Measurements from ENCODE around the gene CACNA1C. TPM values are rescaled to one million over a fixed set of nuclear protein-coding genes. Genes with fewer than 3 reads are reported as not detected.

The CACNA1C gene
- total RNA-seq, 4 donors from 2014 or later = 5.2 to 12.9 (median 6.3) TPM

GRCh38 chr12:2688381-2688931 is 635.7 kb downstream of the CACNA1C start:
- DNase-seq (ENCODE audit: low spot score in 2 of 2) = no peak
- peaks cover 0 to 22% (median 0%) of the 10 kb centered on the region in 3 donors for H3K36me3 ChIP-seq
- 90 to 94% methylated on average over 13 to 19 of the region's 20 CpGs for WGBS, 2 donors
- no peaks in the 10 kb centered on the region for H3K9me3 ChIP-seq
- peaks cover 0 to 22% of the 10 kb centered on the region in 2 donors for H3K27me3 ChIP-seq
- no peak overlapping the region for H3K4me3 ChIP-seq
- TF ChIP-seq EP300 (IDR thresholded peaks at IDR 0.05) (no peak), POLR2A (IDR thresholded peaks at IDR 0.05) (no peak)
- TF ChIP-seq, protein P1, sequence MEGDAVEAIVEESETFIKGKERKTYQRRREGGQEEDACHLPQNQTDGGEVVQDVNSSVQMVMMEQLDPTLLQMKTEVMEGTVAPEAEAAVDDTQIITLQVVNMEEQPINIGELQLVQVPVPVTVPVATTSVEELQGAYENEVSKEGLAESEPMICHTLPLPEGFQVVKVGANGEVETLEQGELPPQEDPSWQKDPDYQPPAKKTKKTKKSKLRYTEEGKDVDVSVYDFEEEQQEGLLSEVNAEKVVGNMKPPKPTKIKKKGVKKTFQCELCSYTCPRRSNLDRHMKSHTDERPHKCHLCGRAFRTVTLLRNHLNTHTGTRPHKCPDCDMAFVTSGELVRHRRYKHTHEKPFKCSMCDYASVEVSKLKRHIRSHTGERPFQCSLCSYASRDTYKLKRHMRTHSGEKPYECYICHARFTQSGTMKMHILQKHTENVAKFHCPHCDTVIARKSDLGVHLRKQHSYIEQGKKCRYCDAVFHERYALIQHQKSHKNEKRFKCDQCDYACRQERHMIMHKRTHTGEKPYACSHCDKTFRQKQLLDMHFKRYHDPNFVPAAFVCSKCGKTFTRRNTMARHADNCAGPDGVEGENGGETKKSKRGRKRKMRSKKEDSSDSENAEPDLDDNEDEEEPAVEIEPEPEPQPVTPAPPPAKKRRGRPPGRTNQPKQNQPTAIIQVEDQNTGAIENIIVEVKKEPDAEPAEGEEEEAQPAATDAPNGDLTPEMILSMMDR (IDR thresholded peaks at IDR 0.05) = no peak
- H3K4me1 ChIP-seq = peaks cover 0 to 12% (median 4%) of the 10 kb centered on the region in 4 donors
- no peak overlapping the region for H3K27ac ChIP-seq

DNA sequence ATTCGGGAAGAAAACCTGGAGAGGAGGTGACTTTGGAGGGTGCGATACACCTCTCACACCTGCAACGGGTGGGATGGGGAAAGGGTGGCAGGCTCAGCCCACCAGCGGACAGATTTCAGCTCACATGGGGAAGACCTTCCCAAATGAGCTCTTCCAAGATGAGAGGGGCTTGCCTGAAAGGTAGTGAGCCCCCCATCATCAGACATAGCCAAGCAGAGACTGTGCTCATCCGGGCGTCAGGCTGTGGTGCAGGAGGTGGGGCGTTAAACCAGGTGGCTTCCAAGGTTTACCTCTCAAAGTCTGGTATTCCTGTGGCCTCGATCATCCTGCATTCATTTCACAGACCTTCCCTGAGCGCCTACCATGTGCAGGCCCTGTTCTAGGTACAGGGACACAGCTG is 636.6 kb downstream of the CACNA1C start:
- H3K9me3 ChIP-seq = no peaks in the 10 kb centered on the region
- no peak overlapping the region for H3K4me3 ChIP-seq
- peaks cover 0 to 22% of the 10 kb centered on the region in 2 donors for H3K27me3 ChIP-seq
- TF ChIP-seq EP300 (IDR thresholded peaks at IDR 0.05) (no peak), POLR2A (IDR thresholded peaks at IDR 0.05) (no peak)
- TF ChIP-seq, protein P1 (IDR thresholded peaks at IDR 0.05) = no peak
- peaks cover 0 to 12% (median 4%) of the 10 kb centered on the region in 4 donors for H3K4me1 ChIP-seq
- no peak overlapping the region for H3K27ac ChIP-seq
- DNase-seq (ENCODE audit: low spot score in 2 of 2) = no peak
- peaks cover 0 to 22% (median 0%) of the 10 kb centered on the region in 3 donors for H3K36me3 ChIP-seq
- WGBS, 2 donors = 91 to 92% methylated on average over 9 of the region's 9 CpGs

GRCh38 chr12:2689879-2690278 is 637.1 kb downstream of the CACNA1C start:
- Histone ChIP-seq H3K4me1 (peaks cover 0 to 12% (median 4%) of the 10 kb centered on the region in 4 donors), H3K9me3 (no peaks in the 10 kb centered on the region), H3K4me3 (no peak overlapping the region), H3K36me3 (peaks cover 0 to 22% (median 0%) of the 10 kb centered on the region in 3 donors), H3K27me3 (peaks cover 0 to 22% of the 10 kb centered on the region in 2 donors), H3K27ac (no peak overlapping the region)
- TF ChIP-seq POLR2A (IDR thresholded peaks at IDR 0.05) = no peak
- TF ChIP-seq, protein P1 (IDR thresholded peaks at IDR 0.05) = no peak
- TF ChIP-seq EP300 (IDR thresholded peaks at IDR 0.05) = no peak
- no peak for DNase-seq (ENCODE audit: low spot score in 2 of 2)
- WGBS, 2 donors = 74 to 75% methylated on average over 7 to 8 of the region's 8 CpGs

GRCh38 chr12:2690348-2691005 is 637.7 kb downstream of the CACNA1C start:
- 70 to 72% methylated on average over 14 of the region's 14 CpGs for WGBS, 2 donors
- H3K4me1 ChIP-seq = peaks cover 0 to 12% (median 4%) of the 10 kb centered on the region in 4 donors
- peak overlapping the region in 2 of 4 donors; percentile 43 to 51 for H3K4me3 ChIP-seq
- peaks cover 0 to 22% of the 10 kb centered on the region in 2 donors for H3K27me3 ChIP-seq
- no peak for DNase-seq (ENCODE audit: low spot score in 2 of 2)
- no peaks in the 10 kb centered on the region for H3K9me3 ChIP-seq
- H3K36me3 ChIP-seq = peaks cover 0 to 22% (median 0%) of the 10 kb centered on the region in 3 donors
- TF ChIP-seq, protein P1 (IDR thresholded peaks at IDR 0.05) = no peak
- TF ChIP-seq POLR2A (IDR thresholded peaks at IDR 0.05) = no peak
- TF ChIP-seq EP300 (IDR thresholded peaks at IDR 0.05) = no peak
- H3K27ac ChIP-seq = no peak overlapping the region

DNA sequence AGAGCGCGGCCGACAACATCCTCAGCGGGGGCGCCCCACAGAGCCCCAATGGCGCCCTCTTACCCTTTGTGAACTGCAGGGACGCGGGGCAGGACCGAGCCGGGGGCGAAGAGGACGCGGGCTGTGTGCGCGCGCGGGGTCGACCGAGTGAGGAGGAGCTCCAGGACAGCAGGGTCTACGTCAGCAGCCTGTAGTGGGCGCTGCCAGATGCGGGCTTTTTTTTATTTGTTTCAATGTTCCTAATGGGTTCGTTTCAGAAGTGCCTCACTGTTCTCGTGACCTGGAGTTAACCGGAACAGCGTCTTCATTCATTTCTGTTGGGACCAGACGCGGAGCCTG is 638.2 kb downstream of the CACNA1C start:
- 13 to 29% methylated on average over 28 of the region's 28 CpGs for WGBS, 2 donors
- Histone ChIP-seq H3K36me3 (peaks cover 0 to 21% (median 0%) of the 10 kb centered on the region in 3 donors), H3K4me1 (peaks cover 0 to 12% (median 4%) of the 10 kb centered on the region in 4 donors), H3K27ac (peak overlapping the region in 1 of 4 donors; percentile 67), H3K9me3 (no peaks in the 10 kb centered on the region), H3K27me3 (peaks cover 0 to 22% of the 10 kb centered on the region in 2 donors), H3K4me3 (peak overlapping the region; percentile 10 to 51 (median 29))
- no peak for TF ChIP-seq POLR2A (IDR thresholded peaks at IDR 0.05)
- TF ChIP-seq EP300 (IDR thresholded peaks at IDR 0.05) = no peak
- TF ChIP-seq, protein P1 (IDR thresholded peaks at IDR 0.05) = no peak
- no peak for DNase-seq (ENCODE audit: low spot score in 2 of 2)

All from tibial nerve (tissue), 4 donors.